A549 (cell line): ENCODE data around the gene SPAG7. TPM values are rescaled to one million over a fixed set of nuclear protein-coding genes. Genes with fewer than 3 reads are reported as not detected.
A peak's percentile ranks its signal among the peaks of the same experiment; 100 is the strongest.

Source experiments
- ATAC-seq, 2 experiments: fragments of 200-7000 bp in 1 of 2; fragments of >200 bp in 1 of 2; cut with Nextera tagmentation in 1 of 2; cut with Tn5 transposase in 1 of 2; 3 replicates each; pipeline versions ENCODE4 v1.8.0 to v1.9.1; 2018 to 2020; ENCODE audit warnings: mild to moderate bottlenecking in 1 of 2, moderate library complexity in 1 of 2
- CTCF ChIA-PET: fragments of 300-600 bp; sonication (Branson Sonifier 250); formaldehyde crosslinking; extraction: SDS; loops from one replicate; lab custom pipeline; 2021; ENCODE audit warnings: antibody characterized with exemption, inconsistent platforms; lab: Yijun Ruan, JAX
- POLR2A ChIA-PET: fragments of 350-600 bp; formaldehyde crosslinking; extraction: SDS; loops from one replicate; lab custom pipeline; 2021; ENCODE audit warnings: antibody characterized with exemption, inconsistent platforms; lab: Yijun Ruan, JAX
- DNase-seq, 2 experiments: peaks; one replicate each; pipeline versions ENCODE4 v3.0.0 to v3.0.0-alpha.2; 2011 to 2016; ENCODE audit warnings: low read depth in 1 of 2, low spot score in 1 of 2
- FAIRE-seq: peaks from 2 replicates; lab custom pipeline; 2011; peaks lifted over from hg19 to GRCh38; lab: Jason Lieb, UNC
- H3K27ac ChIP-seq, 2 experiments: fragments of >200 bp; sonication (Bioruptor Twin); formaldehyde crosslinking; 3 replicates each; pipeline ENCODE4 v1.5.1; 2016 to 2017
- H3K4me1 ChIP-seq: fragments of >200 bp; sonication (Bioruptor Twin); formaldehyde crosslinking; 3 replicates; pipeline ENCODE4 v1.6.1; 2016
- H3K4me2 ChIP-seq: fragments of >200 bp; sonication (Bioruptor Twin); formaldehyde crosslinking; 3 replicates; pipeline ENCODE4 v1.6.1; 2016
- H3K4me3 ChIP-seq: fragments of >200 bp; sonication (Bioruptor Twin); formaldehyde crosslinking; 3 replicates; pipeline ENCODE4 v1.5.1; 2016
- H3K9me3 ChIP-seq: fragments of >200 bp; sonication (Bioruptor Twin); formaldehyde crosslinking; 3 replicates; pipeline ENCODE4 v1.6.1; 2016
- ATOH8 ChIP-seq: fragments of 250-450 bp; sonication (Bioruptor Pico); IDR thresholded peaks from 2 replicates; pipeline ENCODE4 v1.5.0; 2020; ENCODE audit warnings: low read depth, mild to moderate bottlenecking, moderate library complexity
- BCL3 ChIP-seq: fragments of >200 bp; sonication (Bioruptor Twin); formaldehyde crosslinking; IDR thresholded peaks from 3 replicates; pipeline ENCODE4 v1.6.1; 2016
- CBX8 ChIP-seq: fragments of 200-600 bp; sonication (generic); IDR thresholded peaks from 2 replicates; pipeline ENCODE4 v1.6.1; 2016
- CHD2 ChIP-seq: fragments of 150-350 bp; IDR thresholded peaks from 2 replicates; pipeline ENCODE4 v1.6.1; 2014; ENCODE audit warnings: low read length; ENCODE audit not compliant: partially characterized antibody
- E2F6 ChIP-seq: IDR thresholded peaks from 2 replicates; pipeline ENCODE4 v1.6.1; 2012; ENCODE audit warnings: low read depth, borderline replicate concordance
- EHF ChIP-seq: fragments of 250-450 bp; sonication (Bioruptor Pico); IDR thresholded peaks from 2 replicates; pipeline ENCODE4 v1.5.0; 2020; ENCODE audit warnings: mild to moderate bottlenecking
- ELK1 ChIP-seq: fragments of 150-350 bp; IDR thresholded peaks from 2 replicates; pipeline ENCODE4 v1.6.1; 2014; ENCODE audit warnings: low read depth, mild to moderate bottlenecking, low read length
- ESRRA ChIP-seq: fragments of 150-350 bp; IDR thresholded peaks from 2 replicates; pipeline ENCODE4 v1.6.1; 2014; ENCODE audit warnings: mild to moderate bottlenecking, low read length, borderline replicate concordance
- FOSB ChIP-seq: fragments of 250-450 bp; sonication (Bioruptor Pico); IDR thresholded peaks from 2 replicates; pipeline ENCODE4 v1.5.0; 2020; ENCODE audit warnings: mild to moderate bottlenecking, moderate library complexity
- FOSL2 ChIP-seq, 2 experiments: fragments of 450-650 bp in 1 of 2; fragments of >200 bp in 1 of 2; sonication (Bioruptor Twin) in 1 of 2; formaldehyde crosslinking; IDR thresholded peaks; 2 replicates each; pipeline versions ENCODE4 v1.5.0 to v1.6.1; 2016 to 2020; ENCODE audit warnings: mild to moderate bottlenecking in 1 of 2, moderate library complexity in 1 of 2
- FOXS1 ChIP-seq: fragments of 250-450 bp; sonication (Bioruptor Pico); IDR thresholded peaks from 2 replicates; pipeline ENCODE4 v1.5.0; 2020; ENCODE audit warnings: mild to moderate bottlenecking, moderate library complexity
- HDAC2 ChIP-seq: fragments of 200-600 bp; sonication (generic); IDR thresholded peaks from 2 replicates; pipeline ENCODE4 v1.6.1; 2016
- HMGXB4 ChIP-seq: fragments of 250-450 bp; sonication (Bioruptor Pico); IDR thresholded peaks from 2 replicates; pipeline ENCODE4 v1.5.0; 2021; ENCODE audit warnings: mild to moderate bottlenecking, moderate library complexity, borderline replicate concordance
- HOXA7 ChIP-seq: fragments of 250-450 bp; sonication (Bioruptor Pico); IDR thresholded peaks from 2 replicates; pipeline ENCODE4 v1.5.0; 2020; ENCODE audit warnings: mild to moderate bottlenecking, moderate library complexity
- JUN ChIP-seq, 2 experiments: fragments of >200 bp; sonication (Bioruptor Twin); formaldehyde crosslinking; IDR thresholded peaks; 2 replicates in 1 of 2; 3 replicates in 1 of 2; pipeline ENCODE4 v1.6.1; 2016 to 2017
- MAFK ChIP-seq: fragments of 450-650 bp; IDR thresholded peaks from 2 replicates; pipeline ENCODE4 v1.6.1; 2014; ENCODE audit not compliant: partially characterized antibody
- MAX ChIP-seq: IDR thresholded peaks from 2 replicates; pipeline ENCODE4 v1.6.1; 2012
- MAZ ChIP-seq: fragments of 150-350 bp; IDR thresholded peaks from 2 replicates; pipeline ENCODE4 v1.6.1; 2014; ENCODE audit warnings: antibody characterized with exemption, low read depth, low read length, borderline replicate concordance
- PBX3 ChIP-seq: IDR thresholded peaks from 2 replicates; pipeline ENCODE4 v1.6.1; 2012
- PHF8 ChIP-seq: fragments of 200-600 bp; sonication (generic); IDR thresholded peaks from 2 replicates; pipeline ENCODE4 v1.6.1; 2016; ENCODE audit warnings: low read depth, mild to moderate bottlenecking, antibody characterized with exemption, moderate library complexity, borderline replicate concordance
- POLR2AphosphoS2 ChIP-seq: conservative IDR thresholded peaks from 2 replicates; pipeline ENCODE4 v1.6.1; 2012; ENCODE audit warnings: low read length, improper control_type of control experiment, inconsistent platforms
- RAD21 ChIP-seq, 2 experiments: fragments of >200 bp in 1 of 2; sonication (Bioruptor Twin) in 1 of 2; formaldehyde crosslinking in 1 of 2; IDR thresholded peaks in 1 of 2; conservative IDR thresholded peaks in 1 of 2; 2 replicates in 1 of 2; 3 replicates in 1 of 2; pipeline ENCODE4 v1.6.1; 2012 to 2018; ENCODE audit warnings: inconsistent platforms in 1 of 2
- RARB ChIP-seq: fragments of 250-450 bp; sonication (Bioruptor Pico); IDR thresholded peaks from 2 replicates; pipeline ENCODE4 v1.8.0; 2021; ENCODE audit warnings: mild to moderate bottlenecking, moderate library complexity
- RCOR1 ChIP-seq: fragments of 150-350 bp; IDR thresholded peaks from 2 replicates; pipeline ENCODE4 v1.6.1; 2014; ENCODE audit warnings: antibody characterized with exemption, low read length, low read depth
- SREBF2 ChIP-seq: fragments of 450-650 bp; IDR thresholded peaks from 2 replicates; pipeline ENCODE4 v1.6.1; 2014; ENCODE audit warnings: mild to moderate bottlenecking, moderate library complexity
- TFCP2L1 ChIP-seq: fragments of 250-450 bp; sonication (Bioruptor Pico); IDR thresholded peaks from 2 replicates; pipeline ENCODE4 v1.5.0; 2021; ENCODE audit warnings: mild to moderate bottlenecking
- TP53 ChIP-seq: fragments of 250-450 bp; sonication (Bioruptor Pico); IDR thresholded peaks from 2 replicates; pipeline ENCODE4 v1.5.0; 2021; ENCODE audit warnings: mild to moderate bottlenecking, moderate library complexity
- ZSCAN20 ChIP-seq: fragments of 250-450 bp; sonication (Bioruptor Pico); IDR thresholded peaks from 2 replicates; pipeline ENCODE4 v1.8.0; 2022; ENCODE audit warnings: mild to moderate bottlenecking, moderate library complexity
- WGBS: methylation state at CpG from one replicate; pipeline ENCODE4 v1.1.6; 2017; ENCODE audit errors: missing lambda C conversion rate; 5-methylcytosine and 5-hydroxymethylcytosine counted together
- polyA plus RNA-seq, 4 experiments: library from polyadenylated mRNA; depleted of rRNA in 3 of 4; stranded (reverse); fragments of >200 nt; fragmentation: RNase III in 1 of 4; extraction: RNeasy Plus Mini Kit Qiagen cat#74134 plus additional on column Dnase treatment in 1 of 4; gene quantifications; 2 replicates in 3 of 4; 3 replicates in 1 of 4; pipeline ENCODE4 v1.2.3, GENCODE V29; 2011 to 2017

Gene SPAG7
- polyA plus RNA-seq, 2 of the 4 experiments (the other 2 are of a cell fraction): 94.9 to 102 TPM

- peak; percentile 49; the same call in 1 of the 2 replicates for TF ChIP-seq PBX3
- TF ChIP-seq ZSCAN20 (CRISPR knock-in tag): no peak
- TF ChIP-seq RAD21 (conservative IDR thresholded peaks at IDR 0.05 in 1 of 2, IDR thresholded peaks at IDR 0.05 in 1 of 2): no peak
- TF ChIP-seq FOSL2 (IDR thresholded peaks at IDR 0.05): peak; percentile 25; the same call in 1 of the 2 replicates
- no peak; the same call in 1 of the 2 replicates for TF ChIP-seq FOSL2 (CRISPR knock-in tag; IDR thresholded peaks at IDR 0.05)
- peak; percentile 52 for TF ChIP-seq CHD2
- peak; percentile 95 for TF ChIP-seq PHF8
- no peak for TF ChIP-seq MAFK
- TF ChIP-seq ESRRA: no peak
- TF ChIP-seq RCOR1: no peak
These were observed 19.3 kb downstream of the SPAG7 start, which contains the start of gene PFN1 (continued) for GRCh38 chr17:4948166-4948930.

GRCh38 chr17:4947411-4948165 lies 20.0 kb downstream of the SPAG7 start:
- peak overlapping the region; percentile 98 for H3K4me3 ChIP-seq
- peak; percentile 27 for TF ChIP-seq TFCP2L1
- TF ChIP-seq SREBF2: no peak
- no peak for TF ChIP-seq CHD2
- TF ChIP-seq ATOH8 (CRISPR knock-in tag): 0 out of 2 replicates have a peak, but pooled peaks have one; percentile 65
- no peak for TF ChIP-seq JUN (IDR thresholded peaks at IDR 0.05)
- no peak for TF ChIP-seq HDAC2
- TF ChIP-seq RCOR1: no peak
- 0 out of 2 replicates have a peak, but pooled peaks have one; percentile 70 for TF ChIP-seq ELK1
- peak; percentile 76 for TF ChIP-seq EHF (CRISPR knock-in tag)
- 0 out of 2 replicates have a peak, but pooled peaks have one; percentile 13 for TF ChIP-seq RARB (CRISPR knock-in tag)
- TF ChIP-seq POLR2AphosphoS2: 0 out of 2 replicates have a peak, but pooled peaks have one; percentile 34
- peak; percentile 77; the same call in 1 of the 2 replicates for TF ChIP-seq FOSB
- no peak for TF ChIP-seq CBX8
- TF ChIP-seq PHF8: no peak; the same call in 1 of the 2 replicates
- TF ChIP-seq MAX: peak; percentile 94
- TF ChIP-seq HMGXB4 (CRISPR knock-in tag): no peak
- no peak for TF ChIP-seq FOXS1 (CRISPR knock-in tag)
- peak; percentile 88 for TF ChIP-seq TP53 (CRISPR knock-in tag)
- TF ChIP-seq MAZ: peak; percentile 10; the same call in 1 of the 2 replicates
- peak; percentile 27; the same call in 1 of the 3 replicates for TF ChIP-seq BCL3
- TF ChIP-seq E2F6: peak; percentile 92
- TF ChIP-seq HOXA7: peak; percentile 81; the same call in 1 of the 2 replicates
- H3K27ac ChIP-seq: peak overlapping the region; percentile 99
- CTCF ChIA-PET: interaction anchor here (1.0 to 1.9 kb wide), 4 partner anchors 20 to 49 kb away, joined by 3 to 7 read pairs (median 4); partner anchors contain the start of genes CAMTA2, INCA1 and SPAG7
- WGBS: 1% methylated on average over 34 of the region's 56 CpGs
- POLR2A ChIA-PET: interaction anchor here (0.9 to 5.3 kb wide), 5 partner anchors 8 to 158 kb away, joined by 3 to 68 read pairs (median 7); partner anchors contain the start of genes RNF167, SLC25A11 and SPAG7
- ATAC-seq (peak in 1 of 2 experiments; percentile 32; a peak in 3 of 6 replicates), FAIRE-seq (no peak), DNase-seq (peak; percentile 64 to 76)
- peaks cover 57% of the 10 kb centered on the region for H3K4me1 ChIP-seq
- peak overlapping the region; percentile 99 for H3K4me2 ChIP-seq
- H3K9me3 ChIP-seq: no peaks in the 10 kb centered on the region
